T-cell (primary cell): ENCODE measurements around the gene RLIM. TPM values are rescaled to one million over a fixed set of nuclear protein-coding genes. Genes with fewer than 3 reads are reported as not detected.
"Not testable (repeated sequence)": the region's sequence is repeated elsewhere in the genome, so short reads cannot be mapped to it uniquely, and the experiment has no call there.

Experiments
- ATAC-seq, 4 experiments: fragments of 200-7000 bp in 3 of 4; fragments of 150-1000 bp in 1 of 4; cut with Tn5 transposase; replicated peaks in 1 of 4; 1 replicate in 3 of 4; 2 replicates in 1 of 4; pipeline ENCODE4 v1.10.0; 2021; ENCODE audit warnings: moderate library complexity in 3 of 4, mild to moderate bottlenecking in 2 of 4, moderate number of reproducible peaks in 1 of 4
- CTCF ChIA-PET, 2 donors: fragments of 300-600 bp; sonication (Branson Sonifier 250); formaldehyde crosslinking; loops; one replicate each; lab custom pipeline; 2022; ENCODE audit warnings: antibody characterized with exemption in 2 of 2; lab: Charles Lee
- POLR2A ChIA-PET, 2 donors: fragments of 300-600 bp; sonication (Branson Sonifier 250); formaldehyde crosslinking; loops; one replicate each; lab custom pipeline; 2022; ENCODE audit warnings: antibody characterized with exemption in 2 of 2; lab: Charles Lee
- DNase-seq, 35 experiments: peaks; one replicate each; pipeline versions ENCODE4 v3.0.0 to v3.0.0-alpha.2; 2013 to 2023
- H3K27ac ChIP-seq: one replicate; pipeline ENCODE4 v1.5.1; 2013; ENCODE audit warnings: low read length
- H3K27me3 ChIP-seq, 2 experiments: replicated peaks in 1 of 2; 1 replicate in 1 of 2; 2 replicates in 1 of 2; pipeline versions ENCODE4 v1.6.1 to v1.7.0; 2013; ENCODE audit warnings: low read length in 1 of 2, mixed read lengths in 1 of 2; ENCODE audit not compliant: control insufficient read depth in 2 of 2, insufficient read depth in 2 of 2; ENCODE audit errors: extremely low read depth in 1 of 2
- H3K36me3 ChIP-seq, 2 donors: 1 replicate in 1 of 2; 2 replicates in 1 of 2; pipeline versions ENCODE4 v1.6.1 to v1.7.0; 2013; ENCODE audit warnings: low read length in 1 of 2; ENCODE audit not compliant: control insufficient read depth in 2 of 2, insufficient read depth in 1 of 2; ENCODE audit errors: extremely low read depth in 1 of 2
- H3K4me1 ChIP-seq, 2 experiments: 1 replicate in 1 of 2; 2 replicates in 1 of 2; pipeline versions ENCODE4 v1.6.1 to v1.7.0; 2013; ENCODE audit warnings: low read length in 2 of 2, mixed read lengths in 1 of 2; ENCODE audit not compliant: insufficient read depth in 2 of 2, control insufficient read depth in 1 of 2; ENCODE audit errors: extremely low read depth in 1 of 2
- H3K4me3 ChIP-seq, 2 donors: 1 replicate in 1 of 2; 2 replicates in 1 of 2; pipeline versions ENCODE4 v1.5.1 to v1.7.0; 2013; ENCODE audit warnings: mild to moderate bottlenecking in 2 of 2, low read length in 1 of 2, moderate library complexity in 1 of 2; ENCODE audit not compliant: control insufficient read depth in 1 of 2; ENCODE audit errors: extremely low read depth in 1 of 2
- H3K9me3 ChIP-seq: 2 replicates; pipeline ENCODE4 v1.7.0; 2013
- H3K27ac Mint-ChIP-seq, 2 donors: one replicate each; pipeline ENCODE4 v1.8.0; 2020 to 2021; ENCODE audit warnings: mild to moderate bottlenecking in 2 of 2, mixed read lengths in 2 of 2
- H3K27me3 Mint-ChIP-seq, 2 donors: one replicate each; pipeline ENCODE4 v1.8.0; 2021 to 2022; ENCODE audit warnings: mixed read lengths in 2 of 2
- H3K36me3 Mint-ChIP-seq: one replicate; pipeline ENCODE4 v1.8.0; 2021; ENCODE audit warnings: mixed read lengths
- H3K4me1 Mint-ChIP-seq, 3 donors: one replicate each; pipeline ENCODE4 v1.8.0; 2020 to 2022; ENCODE audit warnings: mixed read lengths in 3 of 3, mild to moderate bottlenecking in 1 of 3
- H3K4me3 Mint-ChIP-seq, 3 donors: one replicate each; pipeline ENCODE4 v1.8.0; 2020 to 2022; ENCODE audit warnings: mild to moderate bottlenecking in 3 of 3, mixed read lengths in 3 of 3, moderate library complexity in 3 of 3
- H3K9me3 Mint-ChIP-seq, 3 donors: one replicate each; pipeline ENCODE4 v1.8.0; 2020 to 2022; ENCODE audit warnings: mixed read lengths in 3 of 3
- WGBS: methylation state at CpG from one replicate; pipeline ENCODE4 v1.1.5; 2013; ENCODE audit warnings: missing lambda C conversion rate; ENCODE audit not compliant: insufficient coverage; 5-methylcytosine and 5-hydroxymethylcytosine counted together
- total RNA-seq, 35 experiments: library from RNA in 6 of 35; stranded (reverse) in 6 of 35; fragments of 120-200 nt in 1 of 35; gene quantifications; one replicate each; pipeline versions ENCODE4 v1.2.1 to v1.2.4 and lab custom pipeline; 2013 to 2026

The RLIM gene, protein sequence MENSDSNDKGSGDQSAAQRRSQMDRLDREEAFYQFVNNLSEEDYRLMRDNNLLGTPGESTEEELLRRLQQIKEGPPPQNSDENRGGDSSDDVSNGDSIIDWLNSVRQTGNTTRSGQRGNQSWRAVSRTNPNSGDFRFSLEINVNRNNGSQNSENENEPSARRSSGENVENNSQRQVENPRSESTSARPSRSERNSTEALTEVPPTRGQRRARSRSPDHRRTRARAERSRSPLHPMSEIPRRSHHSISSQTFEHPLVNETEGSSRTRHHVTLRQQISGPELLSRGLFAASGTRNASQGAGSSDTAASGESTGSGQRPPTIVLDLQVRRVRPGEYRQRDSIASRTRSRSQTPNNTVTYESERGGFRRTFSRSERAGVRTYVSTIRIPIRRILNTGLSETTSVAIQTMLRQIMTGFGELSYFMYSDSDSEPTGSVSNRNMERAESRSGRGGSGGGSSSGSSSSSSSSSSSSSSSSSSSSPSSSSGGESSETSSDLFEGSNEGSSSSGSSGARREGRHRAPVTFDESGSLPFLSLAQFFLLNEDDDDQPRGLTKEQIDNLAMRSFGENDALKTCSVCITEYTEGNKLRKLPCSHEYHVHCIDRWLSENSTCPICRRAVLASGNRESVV
- total RNA-seq (10 to 100 TPM; 32.8 to 51.2 (median 37.6) TPM), total RNA-seq (lab: John Stamatoyannopoulos, UW) (140 to 475 (median 206) reads per million in 29 experiments)
- 42.4 TPM for total RNA-seq (2013)

DNA sequence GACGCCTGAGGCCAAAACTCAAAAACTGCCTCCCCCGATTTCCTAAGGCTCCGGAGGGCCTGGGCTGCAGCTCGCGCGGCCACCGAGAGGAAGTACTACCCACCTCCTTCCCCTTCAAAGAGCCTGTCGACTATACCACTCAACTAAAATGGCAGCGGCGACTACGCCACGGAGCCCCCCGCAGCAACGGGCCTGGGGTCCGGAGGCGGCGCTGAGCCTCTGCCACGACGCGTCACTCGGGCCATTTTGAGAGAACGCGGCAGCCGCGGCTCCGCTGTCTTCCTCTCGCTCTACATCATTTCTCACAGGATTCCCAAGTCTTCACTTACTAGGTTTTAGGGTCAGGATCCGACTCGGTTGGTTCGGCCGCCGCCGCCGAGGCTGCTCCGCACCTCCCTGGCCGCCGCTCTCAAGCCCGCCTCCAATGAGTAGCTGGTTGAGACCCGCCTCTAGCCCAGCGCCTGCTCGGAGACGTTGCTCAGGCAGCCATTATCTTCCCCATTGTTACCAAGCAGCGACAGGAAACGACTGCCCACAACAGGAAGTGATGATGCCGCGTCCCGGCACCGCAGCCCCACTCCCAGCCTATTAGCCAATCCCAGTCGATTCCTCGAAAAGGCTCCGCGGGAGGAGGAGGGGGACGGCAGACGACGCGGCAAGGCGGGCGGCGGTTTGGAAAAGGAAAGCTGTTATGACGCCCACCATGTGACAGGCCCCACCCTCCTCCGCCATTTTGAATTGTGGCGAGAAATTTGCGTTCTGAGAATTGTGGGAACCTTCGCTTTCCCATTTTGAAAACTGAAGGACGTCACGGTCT lies at the start of gene RLIM:
TSS of gene RLIM (minus strand) at position 532 of the 817 bp plus-strand sequence. CDS start 18,647 bp downstream, outside the sequence.
- H3K4me1 Mint-ChIP-seq, result peaks cover 22 to 34% (median 23%) of the 10 kb centered on the region in 3 donors
- H3K27ac Mint-ChIP-seq, result peak within 1 kb of the TSS; percentile 99
- no peaks in the 10 kb centered on the region for H3K9me3 Mint-ChIP-seq
- H3K4me3 Mint-ChIP-seq, result peak within 1 kb of the TSS; percentile 97 to 99 (median 99)
- peaks cover 3% of the 10 kb centered on the region for H3K36me3 Mint-ChIP-seq
- Histone ChIP-seq H3K27me3 (no peaks in the 10 kb centered on the region), H3K36me3 (peaks cover 0 to 2% of the 10 kb centered on the region in 2 donors), H3K4me1 (peaks cover 2 to 4% of the 10 kb centered on the region in 2 experiments), H3K9me3 (no peaks in the 10 kb centered on the region), H3K4me3 (peak within 1 kb of the TSS; percentile 68 to 69), H3K27ac (peak within 1 kb of the TSS; percentile 95)
- ChIA-PET POLR2A (interaction anchor here (0.6 to 1.1 kb wide), 4 partner anchors 12 to 534 kb away, joined by 3 to 8 read pairs (median 4); no protein-coding TSS in a partner anchor), CTCF (interaction anchor here in 1 of 2 donors (0.6 kb wide), 1 partner anchor 63 kb away, joined by 3 read pairs; no protein-coding TSS in a partner anchor)
- peaks cover 0 to 3% of the 10 kb centered on the region in 2 donors for H3K27me3 Mint-ChIP-seq
- DNase-seq (peak; percentile 68 to 96 (median 91)), ATAC-seq (peak; percentile 90 to 94 (median 92))
- WGBS, result 0% methylated on average over 21 of the region's 66 CpGs

DNA sequence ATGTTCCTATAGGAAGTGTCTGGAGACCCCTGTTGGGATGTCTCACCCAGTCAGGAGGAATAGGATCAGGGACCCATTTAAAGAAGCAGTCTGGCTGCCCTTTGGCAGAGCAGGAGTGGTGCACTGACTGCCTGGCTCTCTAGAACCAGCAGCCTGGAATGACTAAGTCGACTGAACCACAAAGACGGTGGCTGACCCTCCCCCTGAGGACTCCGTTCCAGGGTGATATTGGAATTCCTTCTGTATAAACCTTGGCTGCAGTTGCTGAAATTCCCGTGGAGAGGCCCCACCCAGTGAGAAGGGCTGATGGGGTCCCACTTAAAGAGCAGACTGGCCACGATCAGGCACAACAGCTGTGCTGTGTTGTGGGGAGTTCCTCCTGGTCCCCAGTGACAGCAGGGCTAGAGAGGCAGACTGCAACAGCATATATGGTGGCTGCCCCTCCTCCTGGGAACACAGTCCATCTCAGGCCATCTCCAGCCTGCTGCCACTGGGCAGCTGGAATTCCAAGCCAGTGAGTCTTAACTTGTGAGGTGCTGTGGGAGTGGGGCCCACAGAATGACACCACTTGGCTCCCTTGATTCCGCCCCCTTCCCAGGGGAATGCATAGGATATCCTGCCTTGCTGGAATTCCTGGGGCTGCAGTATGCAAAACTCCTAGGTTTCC lies 41.8 kb upstream of the RLIM start:
- Histone ChIP-seq H3K4me3 (no peak overlapping the region), H3K9me3 (no peaks in the 10 kb centered on the region), H3K27me3 (peaks cover 0 to 12% of the 10 kb centered on the region in 2 experiments), H3K36me3 (no peaks in the 10 kb centered on the region), H3K27ac (no peak overlapping the region), H3K4me1 (no peaks in the 10 kb centered on the region)
- Mint-ChIP-seq H3K36me3 (no peaks in the 10 kb centered on the region), H3K4me3 (no peak overlapping the region), H3K27me3 (peaks cover 4 to 34% of the 10 kb centered on the region in 2 donors), H3K27ac (no peak overlapping the region), H3K4me1 (no peaks in the 10 kb centered on the region), H3K9me3 (no peaks in the 10 kb centered on the region)
- 100% methylated on average over 1 of the region's 6 CpGs for WGBS
- ATAC-seq, result no peak
- POLR2A ChIA-PET, result no interaction called here
- no peak for DNase-seq
- CTCF ChIA-PET, result no interaction called here

DNA sequence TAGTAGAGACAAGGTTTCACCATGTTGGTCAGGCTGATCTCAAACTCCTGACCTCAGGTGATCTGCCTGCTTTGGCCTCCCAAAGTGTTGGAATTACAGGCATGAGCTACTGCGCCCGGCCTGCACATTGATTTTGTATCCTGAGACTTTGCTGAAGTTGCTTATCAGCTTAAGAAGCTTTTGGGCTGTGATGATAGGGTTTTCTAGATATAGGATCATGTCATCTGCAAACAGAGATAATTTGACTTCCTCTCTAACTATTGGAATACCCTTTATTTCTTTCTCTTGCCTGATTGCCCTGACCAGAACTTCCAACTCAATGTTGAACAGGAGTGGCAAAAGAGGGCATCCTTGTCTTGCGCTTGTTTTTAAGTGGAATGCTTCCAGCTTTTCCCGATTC lies 40.5 kb upstream of the RLIM start:
- not testable (repeated sequence) for ATAC-seq

DNA sequence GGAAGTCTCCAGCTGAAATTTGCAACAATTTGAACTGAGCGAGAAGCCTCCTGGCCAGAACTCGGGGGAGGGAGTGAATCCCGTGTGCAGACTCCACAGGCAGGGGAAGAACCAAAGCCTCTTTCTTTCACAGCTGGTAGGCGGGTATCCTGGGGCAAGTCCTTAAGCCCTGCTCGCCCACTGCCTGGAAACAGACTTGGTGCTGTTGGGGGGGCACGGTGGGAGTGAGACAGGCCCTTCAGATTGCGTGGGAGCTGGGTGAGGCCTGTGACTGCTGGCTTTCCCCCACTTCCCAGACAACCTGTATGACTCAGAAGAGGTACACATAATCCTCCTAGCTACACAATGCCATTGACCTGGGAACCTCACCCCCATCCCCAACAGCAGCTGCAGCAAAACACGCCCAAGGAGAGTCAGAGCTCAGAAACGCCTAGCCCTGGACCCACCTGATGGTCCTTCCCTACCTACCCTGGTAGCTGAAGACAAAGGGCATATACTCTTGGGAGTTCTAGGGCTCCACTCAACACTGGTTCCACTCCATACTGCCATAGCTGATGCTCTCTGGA lies 22.4 kb upstream of the RLIM start:
- Mint-ChIP-seq H3K36me3 (no peaks in the 10 kb centered on the region), H3K27me3 (peaks cover 9 to 30% of the 10 kb centered on the region in 2 donors), H3K4me3 (no peak overlapping the region), H3K9me3 (no peaks in the 10 kb centered on the region), H3K27ac (no peak overlapping the region), H3K4me1 (no peaks in the 10 kb centered on the region)
- Histone ChIP-seq H3K4me1 (no peaks in the 10 kb centered on the region), H3K27me3 (peaks cover 0 to 4% of the 10 kb centered on the region in 2 experiments), H3K9me3 (no peaks in the 10 kb centered on the region), H3K27ac (no peak overlapping the region), H3K4me3 (no peak overlapping the region), H3K36me3 (no peaks in the 10 kb centered on the region)
- no peak for DNase-seq
- WGBS, result 96% methylated on average over 3 of the region's 9 CpGs
- no peak for ATAC-seq
- CTCF ChIA-PET, result no interaction called here
- POLR2A ChIA-PET, result no interaction called here

More for the DNA sequence above, 40.5 kb upstream of the RLIM start:
- H3K4me1 ChIP-seq, CTCF ChIA-PET, H3K9me3 Mint-ChIP-seq, H3K4me3 Mint-ChIP-seq, H3K27ac Mint-ChIP-seq, DNase-seq, H3K36me3 Mint-ChIP-seq, H3K9me3 ChIP-seq, H3K27ac ChIP-seq, H3K4me1 Mint-ChIP-seq, H3K36me3 ChIP-seq, H3K4me3 ChIP-seq: not testable (repeated sequence)
- POLR2A ChIA-PET, result interaction anchor here in 1 of 2 donors (0.7 kb wide), 1 partner anchor 73 kb away, joined by 6 read pairs; no protein-coding TSS in a partner anchor
- H3K27me3 ChIP-seq, result peaks cover 0 to 12% of the 10 kb centered on the region in 2 experiments
- WGBS, result no CpG with 5 or more reads among the region's 4 CpGs
- H3K27me3 Mint-ChIP-seq, result peaks cover 4 to 34% of the 10 kb centered on the region in 2 donors

DNA sequence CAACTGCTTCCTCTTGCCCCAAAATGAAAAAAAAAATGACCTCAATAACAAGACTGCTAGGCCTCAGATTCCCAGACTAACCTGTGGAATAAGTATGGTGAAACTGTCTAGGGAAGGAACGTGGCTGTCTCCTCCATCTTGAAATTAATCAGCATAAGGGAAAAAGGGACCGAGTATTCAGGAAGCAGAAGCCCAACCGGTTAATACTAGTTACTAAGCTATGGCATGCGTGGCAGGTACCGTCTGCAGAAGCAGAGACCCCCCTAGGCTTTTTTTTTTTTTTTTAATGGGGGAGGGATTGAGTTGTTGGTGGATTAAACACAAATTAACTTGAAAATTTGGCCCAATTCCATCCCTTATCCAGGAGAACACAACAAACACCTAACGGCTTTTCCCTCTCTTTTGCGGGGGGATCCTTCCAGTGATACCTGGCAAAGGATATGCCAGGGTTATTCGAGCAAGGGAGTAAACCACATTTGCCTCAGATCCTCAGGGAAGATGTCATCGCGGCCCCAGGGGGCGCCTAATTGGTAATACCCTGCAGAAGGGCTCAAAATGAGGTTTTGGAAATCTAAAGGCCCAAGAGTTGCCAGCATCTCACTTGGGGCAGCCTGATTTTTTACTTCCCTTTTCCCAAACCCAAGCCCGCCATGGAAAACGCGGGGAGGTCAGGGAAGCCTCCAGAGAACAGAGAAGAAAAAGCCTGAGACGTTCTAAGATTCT lies 893 bp downstream of the RLIM start:
- H3K27me3 Mint-ChIP-seq, result peaks cover 0 to 3% of the 10 kb centered on the region in 2 donors
- peak overlapping the region; percentile 97 to 99 (median 99) for H3K4me3 Mint-ChIP-seq
- no peak for ATAC-seq
- CTCF ChIA-PET, result interaction anchor here (0.6 to 0.7 kb wide), 2 partner anchors 322 to 598 kb away, joined by 4 to 11 read pairs; no protein-coding TSS in a partner anchor
- H3K4me1 Mint-ChIP-seq, result peaks cover 22 to 37% (median 30%) of the 10 kb centered on the region in 3 donors
- peaks cover 3% of the 10 kb centered on the region for H3K36me3 Mint-ChIP-seq
- H3K27ac Mint-ChIP-seq, result peak overlapping the region; percentile 99
- POLR2A ChIA-PET, result interaction anchor here (0.6 to 0.9 kb wide), 5 partner anchors 13 to 1813 kb away, joined by 4 to 13 read pairs (median 5); partner anchors contain the start of gene PBDC1 (in 1 of the 2)
- H3K9me3 Mint-ChIP-seq, result no peaks in the 10 kb centered on the region
- WGBS, result no CpG with 5 or more reads among the region's 15 CpGs
- peak in 4 of 35 experiments; percentile 1 to 27 (median 2) for DNase-seq
- Histone ChIP-seq H3K4me3 (peak overlapping the region; percentile 68 to 69), H3K4me1 (peaks cover 2 to 4% of the 10 kb centered on the region in 2 experiments), H3K27ac (peak overlapping the region; percentile 95), H3K36me3 (peaks cover 0 to 2% of the 10 kb centered on the region in 2 donors), H3K27me3 (no peaks in the 10 kb centered on the region), H3K9me3 (no peaks in the 10 kb centered on the region)
